Testis (tissue), 2 donors: Measurements from ENCODE around the gene TM4SF5.

Source experiments
- CTCF ChIP-seq, 3 experiments: fragments of 450-650 bp in 2 of 3; fragments of 200-600 bp in 1 of 3; sonication (generic) in 1 of 3; IDR thresholded peaks; one replicate each; pipeline ENCODE4 v1.5.1; 2016 to 2019; ENCODE audit warnings: antibody characterized with exemption in 3 of 3, mild to moderate bottlenecking in 2 of 3, moderate library complexity in 1 of 3
- POLR2A ChIP-seq: fragments of 450-650 bp; IDR thresholded peaks from one replicate; pipeline ENCODE4 v1.6.1; 2017; ENCODE audit warnings: antibody characterized with exemption, mild to moderate bottlenecking, moderate library complexity

GRCh38 chr17:4768298-4768697, 3.4 kb upstream of the TM4SF5 start:
- TF ChIP-seq CTCF (IDR thresholded peaks at IDR 0.05): no peak
- no peak for TF ChIP-seq POLR2A
